Muscle of arm (tissue), 12 donors: ENCODE data around the gene TSPAN4. TPM values are rescaled to one million over a fixed set of nuclear protein-coding genes. Genes with fewer than 3 reads are reported as not detected.
A peak's percentile ranks its signal among the peaks of the same experiment; 100 is the strongest.

Source experiments
- DNase-seq: peaks from one replicate; pipeline ENCODE4 v3.0.0-alpha.2; 2013
- polyA plus RNA-seq, 12 donors: library from polyadenylated mRNA; unstranded; fragments of 120-200 nt; gene quantifications; one replicate each; pipeline ENCODE4 v1.2.1, GENCODE V29; 2013; ENCODE audit not compliant: insufficient read length in 12 of 12

Gene TSPAN4
- polyA plus RNA-seq, 12 donors: 35.8 to 102 (median 46.9) TPM; not detected in 1

- DNase-seq: no peak
Observed at GRCh38 chr11:849104-849824, 6.6 kb downstream of the TSPAN4 start.

- DNase-seq: no peak
Observed at GRCh38 chr11:849951-850774, 7.5 kb downstream of the TSPAN4 start.

- no peak for DNase-seq
Observed at GRCh38 chr11:850775-851763, 8.4 kb downstream of the TSPAN4 start.

- no peak for DNase-seq
Observed at GRCh38 chr11:852762-853161, 10.1 kb downstream of the TSPAN4 start.

- DNase-seq: no peak
Observed at GRCh38 chr11:853682-854448, 11.2 kb downstream of the TSPAN4 start.

GRCh38 chr11:854601-855329 is 12.1 kb downstream of the TSPAN4 start:
- no peak for DNase-seq

- no peak for DNase-seq
Observed at GRCh38 chr11:855330-855674, 12.7 kb downstream of the TSPAN4 start.

GRCh38 chr11:855796-856195 is 13.1 kb downstream of the TSPAN4 start:
- DNase-seq: no peak

- DNase-seq: no peak
Observed at GRCh38 chr11:856397-856796, 13.7 kb downstream of the TSPAN4 start.

- DNase-seq: no peak
Observed at GRCh38 chr11:858053-858761, 15.6 kb downstream of the TSPAN4 start.

GRCh38 chr11:858762-859339 is 16.2 kb downstream of the TSPAN4 start:
- DNase-seq: no peak

- DNase-seq: peak; percentile 78
Observed at GRCh38 chr11:859394-860131, 16.9 kb downstream of the TSPAN4 start.

GRCh38 chr11:860234-861104 is 17.8 kb downstream of the TSPAN4 start:
- DNase-seq: no peak

GRCh38 chr11:861105-861479 is 18.4 kb downstream of the TSPAN4 start:
- no peak for DNase-seq

- no peak for DNase-seq
Observed at GRCh38 chr11:862081-862661, 19.5 kb downstream of the TSPAN4 start.

- DNase-seq: no peak
Observed at GRCh38 chr11:862696-863022, 20.0 kb downstream of the TSPAN4 start.
